ENCODE results near the gene CPHXL. TPM values are rescaled to one million over a fixed set of nuclear protein-coding genes. Genes with fewer than 3 reads are reported as not detected.

CPHXL gene
- not detected in 2 replicates for total RNA-seq

GRCh38 chr16:75726390-75726789 is at the start of gene CPHXL:
Gene CPHXL (minus strand): TSS chr16:75726490. CDS start chr16:75726442, 48 bp downstream.

DNA sequence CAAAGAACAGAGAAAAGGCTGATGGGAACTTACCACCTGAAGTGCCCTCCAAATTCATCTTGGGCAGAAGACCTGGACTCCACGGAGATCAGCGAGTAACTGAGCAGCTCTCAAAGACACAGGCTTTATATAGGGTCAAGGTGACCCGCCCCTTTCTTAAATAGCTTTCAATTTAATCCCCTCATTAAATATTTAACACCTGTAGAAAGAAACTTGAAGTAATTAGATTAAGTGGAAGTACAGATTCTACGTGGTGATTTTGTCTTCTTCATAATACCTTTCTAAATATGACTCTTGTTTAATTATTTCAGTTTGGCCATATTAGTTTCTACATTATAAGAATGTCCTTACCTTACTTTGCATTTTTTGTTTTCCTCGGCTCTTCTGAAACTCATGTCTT is 24.9 kb downstream of the CPHXL start, which contains the start of gene DUXB:
DUXB (minus strand) TSS at position 101 of the 400 bp plus-strand sequence; CDS start at position 58, 43 bp downstream.

GRCh38 chr16:75676909-75677308 is 49.4 kb downstream of the CPHXL start, which contains the start of gene CPHXL2:
Gene CPHXL2 (minus strand): TSS chr16:75677009. CDS start chr16:75676999, 10 bp downstream.

Other genes starting within 250 kb of the CPHXL start
- 0.17 and 0.44 TPM in 2 replicates for gene CHST6, start 231.0 kb downstream of the CPHXL start, total RNA-seq
- gene CHST5, start 190.4 kb downstream of the CPHXL start, total RNA-seq, result 0.15 and 0.17 TPM in 2 replicates
- 9.3 and 18.4 TPM in 2 replicates for gene TMEM231, start 170.2 kb downstream of the CPHXL start, total RNA-seq
- 32.6 and 53.4 TPM in 2 replicates for gene GABARAPL2, start 160.1 kb downstream of the CPHXL start, total RNA-seq
- 46.5 and 49.1 TPM in 2 replicates for gene ADAT1, start 103.2 kb downstream of the CPHXL start, total RNA-seq
- gene KARS1, start 78.8 kb downstream of the CPHXL start, total RNA-seq, result 140 and 168 TPM in 2 replicates
- 49.6 and 53.4 TPM in 2 replicates for gene TERF2IP, start 78.7 kb downstream of the CPHXL start, total RNA-seq
- not detected in 2 replicates for gene CPHXL2, start 49.5 kb downstream of the CPHXL start, total RNA-seq
- gene DUXB, start 25.0 kb downstream of the CPHXL start, total RNA-seq, result not detected in 2 replicates

Measured in smooth muscle cell of trachea (primary cell).